ENCODE measurements around the gene IMPDH1. TPM values are rescaled to one million over a fixed set of nuclear protein-coding genes. Genes with fewer than 3 reads are reported as not detected.

Gene IMPDH1
- total RNA-seq, 4 donors from 2014 or later: 43.1 to 68.5 (median 47.4) TPM

DNA sequence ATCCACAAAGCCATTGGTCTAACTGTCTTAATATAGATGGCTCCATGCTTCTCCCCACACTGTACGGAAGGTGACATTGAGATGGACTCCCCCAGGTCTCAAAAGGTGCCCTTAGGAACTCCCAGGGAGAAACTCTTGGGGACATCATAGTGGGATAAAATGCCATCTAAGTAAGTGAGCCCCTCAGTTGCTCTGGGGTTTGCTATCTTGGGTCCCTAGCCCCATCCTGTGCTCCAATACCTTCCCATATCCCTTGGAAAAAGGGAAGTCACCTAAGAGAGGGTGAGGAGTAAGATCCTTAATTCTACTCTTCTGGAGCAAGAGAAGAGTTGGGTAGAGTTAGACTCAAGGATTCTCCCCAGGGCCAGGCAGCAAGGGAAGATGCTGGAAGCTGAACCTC lies 56.2 kb downstream of the IMPDH1 start:
- DNase-seq (ENCODE audit: low spot score in 2 of 2): no peak
- Histone ChIP-seq H3K9me3 (no peaks in the 10 kb centered on the region), H3K4me1 (peaks cover 18% of the 10 kb centered on the region), H3K36me3 (no peaks in the 10 kb centered on the region), H3K27me3 (peaks cover 39% of the 10 kb centered on the region), H3K27ac (no peak overlapping the region), H3K4me3 (no peak overlapping the region)
- WGBS: 100% methylated on average over 1 of the region's 1 CpG
- TF ChIP-seq EP300 (IDR thresholded peaks at IDR 0.05) (no peak), POLR2AphosphoS5 (IDR thresholded peaks at IDR 0.05) (no peak), POLR2A (IDR thresholded peaks at IDR 0.05) (no peak)
- TF ChIP-seq, protein P1, sequence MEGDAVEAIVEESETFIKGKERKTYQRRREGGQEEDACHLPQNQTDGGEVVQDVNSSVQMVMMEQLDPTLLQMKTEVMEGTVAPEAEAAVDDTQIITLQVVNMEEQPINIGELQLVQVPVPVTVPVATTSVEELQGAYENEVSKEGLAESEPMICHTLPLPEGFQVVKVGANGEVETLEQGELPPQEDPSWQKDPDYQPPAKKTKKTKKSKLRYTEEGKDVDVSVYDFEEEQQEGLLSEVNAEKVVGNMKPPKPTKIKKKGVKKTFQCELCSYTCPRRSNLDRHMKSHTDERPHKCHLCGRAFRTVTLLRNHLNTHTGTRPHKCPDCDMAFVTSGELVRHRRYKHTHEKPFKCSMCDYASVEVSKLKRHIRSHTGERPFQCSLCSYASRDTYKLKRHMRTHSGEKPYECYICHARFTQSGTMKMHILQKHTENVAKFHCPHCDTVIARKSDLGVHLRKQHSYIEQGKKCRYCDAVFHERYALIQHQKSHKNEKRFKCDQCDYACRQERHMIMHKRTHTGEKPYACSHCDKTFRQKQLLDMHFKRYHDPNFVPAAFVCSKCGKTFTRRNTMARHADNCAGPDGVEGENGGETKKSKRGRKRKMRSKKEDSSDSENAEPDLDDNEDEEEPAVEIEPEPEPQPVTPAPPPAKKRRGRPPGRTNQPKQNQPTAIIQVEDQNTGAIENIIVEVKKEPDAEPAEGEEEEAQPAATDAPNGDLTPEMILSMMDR (IDR thresholded peaks at IDR 0.05): no peak

DNA sequence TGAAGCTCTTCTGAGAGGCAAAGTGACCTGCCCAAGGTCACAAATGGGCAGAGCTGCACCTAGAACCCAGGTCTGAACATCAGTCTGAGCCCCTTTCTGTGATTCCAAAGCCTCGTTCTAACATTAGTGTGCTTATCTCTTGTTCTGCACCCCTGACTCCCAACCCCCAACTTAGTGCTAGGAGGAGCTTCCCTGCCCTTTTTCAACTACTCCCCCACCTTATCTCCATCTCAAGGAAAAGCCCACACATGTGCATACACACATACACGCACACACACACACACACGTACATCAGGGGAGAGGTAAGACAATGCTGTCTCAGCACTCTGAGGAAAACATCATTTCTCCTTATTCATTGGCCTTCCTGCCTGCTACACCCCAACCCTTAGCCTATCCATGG lies 56.6 kb downstream of the IMPDH1 start:
- Histone ChIP-seq H3K27ac (no peak overlapping the region), H3K9me3 (no peaks in the 10 kb centered on the region), H3K4me3 (no peak overlapping the region), H3K4me1 (peaks cover 18% of the 10 kb centered on the region), H3K27me3 (peaks cover 39% of the 10 kb centered on the region), H3K36me3 (no peaks in the 10 kb centered on the region)
- DNase-seq (ENCODE audit: low spot score in 2 of 2): no peak
- TF ChIP-seq POLR2AphosphoS5 (IDR thresholded peaks at IDR 0.05) (no peak), EP300 (IDR thresholded peaks at IDR 0.05) (no peak), POLR2A (IDR thresholded peaks at IDR 0.05) (no peak)
- TF ChIP-seq, protein P1 (IDR thresholded peaks at IDR 0.05): no peak
- WGBS: 75% methylated on average over 3 of the region's 3 CpGs

DNA sequence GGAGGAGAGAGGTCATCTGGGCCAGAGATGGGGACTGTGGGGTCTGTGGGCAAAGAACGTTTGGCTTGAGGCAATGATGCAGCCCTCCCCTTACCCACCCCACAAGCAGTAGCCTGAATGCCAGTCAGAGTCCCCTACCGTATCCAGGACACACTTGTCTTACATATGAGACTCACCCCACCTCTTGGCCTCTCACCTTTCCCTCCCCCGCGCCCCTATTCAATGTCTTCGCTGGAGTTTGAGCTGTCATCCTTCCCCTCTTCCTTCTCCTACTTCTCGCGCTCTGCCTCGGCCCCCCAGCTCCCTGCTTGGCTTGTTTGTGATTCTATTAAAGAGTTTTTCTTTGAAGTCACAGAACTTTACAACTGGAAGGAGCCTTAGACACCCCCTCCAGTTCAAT lies 57.1 kb downstream of the IMPDH1 start:
- no peak for DNase-seq (ENCODE audit: low spot score in 2 of 2)
- no peak overlapping the region for H3K27ac ChIP-seq
- 81% methylated on average over 8 of the region's 8 CpGs for WGBS

DNA sequence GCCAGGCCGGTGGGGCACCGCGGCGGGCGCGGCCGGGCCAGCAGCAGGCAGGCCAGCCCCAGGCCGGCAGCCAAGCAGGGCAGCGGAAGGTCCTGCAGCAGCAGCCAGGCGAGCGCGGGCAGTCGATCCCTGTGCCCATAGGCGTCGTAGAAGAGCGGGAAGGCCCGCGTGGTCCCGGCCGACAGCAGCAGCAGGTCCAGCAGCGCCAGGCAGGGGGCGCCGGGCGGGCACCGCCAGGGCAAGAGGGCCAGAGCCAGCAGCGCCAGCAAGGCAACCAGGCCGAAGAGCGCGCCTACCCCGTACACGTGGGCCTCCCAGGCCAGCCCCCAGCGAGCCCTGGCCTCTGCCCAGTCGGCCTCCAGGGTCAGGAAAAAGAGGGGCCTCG lies 57.6 kb downstream of the IMPDH1 start:
- Histone ChIP-seq H3K4me1 (peaks cover 18% of the 10 kb centered on the region), H3K4me3 (peak overlapping the region; percentile 29), H3K36me3 (no peaks in the 10 kb centered on the region), H3K27ac (no peak overlapping the region), H3K9me3 (no peaks in the 10 kb centered on the region), H3K27me3 (peaks cover 39% of the 10 kb centered on the region)
- no peak for TF ChIP-seq EP300 (IDR thresholded peaks at IDR 0.05)
- TF ChIP-seq, protein P1 (IDR thresholded peaks at IDR 0.05): peak in 1 of 2 donors; percentile 57
- WGBS: no CpG with 5 or more reads among the region's 34 CpGs
- no peak for DNase-seq (ENCODE audit: low spot score in 2 of 2)

More for the DNA sequence above, 57.1 kb downstream of the IMPDH1 start:
- no peaks in the 10 kb centered on the region for H3K9me3 ChIP-seq
- H3K4me3 ChIP-seq: no peak overlapping the region
- TF ChIP-seq POLR2A (IDR thresholded peaks at IDR 0.05) (no peak), POLR2AphosphoS5 (IDR thresholded peaks at IDR 0.05) (no peak), EP300 (IDR thresholded peaks at IDR 0.05) (no peak)
- TF ChIP-seq, protein P1 (IDR thresholded peaks at IDR 0.05): no peak
- peaks cover 18% of the 10 kb centered on the region for H3K4me1 ChIP-seq
- H3K27me3 ChIP-seq: peaks cover 39% of the 10 kb centered on the region
- H3K36me3 ChIP-seq: no peaks in the 10 kb centered on the region

DNA sequence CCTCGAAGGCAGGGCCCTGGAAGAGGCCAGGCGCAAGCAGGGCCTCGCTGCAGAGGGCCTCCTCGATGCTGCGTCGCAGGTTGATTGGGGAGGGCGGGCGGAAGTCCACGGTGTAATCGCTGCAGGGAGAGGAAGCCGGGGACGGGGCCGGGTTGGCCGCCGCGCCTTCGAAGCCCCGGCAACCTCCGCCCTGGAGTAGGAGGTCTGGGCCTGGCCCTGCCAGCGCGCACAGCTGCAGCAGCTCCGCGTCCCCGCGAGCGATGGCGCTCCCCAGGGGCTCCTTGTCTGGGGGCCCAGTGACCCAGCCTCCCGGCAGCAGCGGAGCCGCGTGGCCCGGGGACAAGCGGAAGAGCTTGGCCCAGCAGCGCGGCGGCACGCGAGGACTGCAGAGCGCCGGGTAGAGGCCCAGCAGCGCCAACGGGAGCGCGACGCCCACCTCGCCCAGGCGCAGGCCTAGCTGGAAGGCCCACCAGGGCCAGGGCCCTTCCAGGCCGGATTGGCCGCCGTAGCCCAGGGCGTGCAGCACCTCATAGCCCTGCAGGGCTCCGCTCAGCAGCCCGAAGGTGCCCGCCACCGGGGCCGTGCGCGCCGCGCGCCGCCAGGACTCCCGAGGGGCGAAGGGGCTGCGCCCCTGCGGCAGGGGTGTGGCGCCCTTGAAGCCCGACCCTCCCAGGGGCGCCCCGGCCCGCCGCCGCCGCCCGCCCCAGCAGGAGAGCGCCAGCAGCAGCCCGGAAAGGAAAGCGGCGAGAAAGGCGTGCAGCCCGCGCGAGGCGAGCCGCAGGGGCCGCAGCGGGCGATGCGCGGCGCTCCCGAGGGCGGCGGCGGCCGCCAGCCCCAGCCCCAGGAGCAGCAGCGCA lies 58.3 kb downstream of the IMPDH1 start:
- Histone ChIP-seq H3K4me3 (peak overlapping the region; percentile 29), H3K27ac (no peak overlapping the region), H3K9me3 (no peaks in the 10 kb centered on the region), H3K27me3 (peaks cover 39% of the 10 kb centered on the region), H3K4me1 (peaks cover 18% of the 10 kb centered on the region), H3K36me3 (no peaks in the 10 kb centered on the region)
- no peak for DNase-seq (ENCODE audit: low spot score in 2 of 2)
- TF ChIP-seq, protein P1 (IDR thresholded peaks at IDR 0.05): no peak
- TF ChIP-seq POLR2AphosphoS5 (IDR thresholded peaks at IDR 0.05) (no peak), POLR2A (IDR thresholded peaks at IDR 0.05) (no peak), EP300 (IDR thresholded peaks at IDR 0.05) (no peak)
- WGBS: 60% methylated on average over 13 of the region's 97 CpGs

All from suprapubic skin (tissue), 4 donors.